ENCODE measurements around the gene TBC1D5.

The TBC1D5 gene

DNA sequence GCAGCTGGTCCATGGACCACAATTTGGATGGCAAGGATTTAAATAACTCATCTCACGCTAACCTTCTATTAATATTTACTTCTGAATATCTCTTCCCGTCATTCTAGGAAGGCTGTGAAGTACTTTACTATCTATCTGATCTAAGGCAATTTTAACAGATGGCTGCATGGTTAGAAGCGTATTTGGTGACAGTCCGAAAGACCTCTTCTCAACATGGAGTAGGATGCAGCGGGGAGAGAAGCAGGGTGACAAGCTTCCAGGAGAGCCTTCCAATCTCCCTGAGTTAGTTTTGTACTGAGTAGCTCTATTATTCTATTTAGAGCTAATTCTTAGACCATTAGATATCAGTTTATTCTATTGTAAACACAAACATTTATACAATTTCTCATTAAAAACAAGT lies 548.3 kb downstream of the TBC1D5 start:
- no peak for TF ChIP-seq POLR2AphosphoS5 (IDR thresholded peaks at IDR 0.05; ENCODE audit: low read depth, low read length)
- no peak for TF ChIP-seq FOXP2 (optimal IDR thresholded peaks at IDR 0.05; ENCODE audit: borderline replicate concordance, extremely low read depth, extremely low read length, insufficient read depth)
- TF ChIP-seq TAF1 (IDR thresholded peaks at IDR 0.05; ENCODE audit: borderline replicate concordance, insufficient read depth, low read length): no peak
- TF ChIP-seq, protein P1, sequence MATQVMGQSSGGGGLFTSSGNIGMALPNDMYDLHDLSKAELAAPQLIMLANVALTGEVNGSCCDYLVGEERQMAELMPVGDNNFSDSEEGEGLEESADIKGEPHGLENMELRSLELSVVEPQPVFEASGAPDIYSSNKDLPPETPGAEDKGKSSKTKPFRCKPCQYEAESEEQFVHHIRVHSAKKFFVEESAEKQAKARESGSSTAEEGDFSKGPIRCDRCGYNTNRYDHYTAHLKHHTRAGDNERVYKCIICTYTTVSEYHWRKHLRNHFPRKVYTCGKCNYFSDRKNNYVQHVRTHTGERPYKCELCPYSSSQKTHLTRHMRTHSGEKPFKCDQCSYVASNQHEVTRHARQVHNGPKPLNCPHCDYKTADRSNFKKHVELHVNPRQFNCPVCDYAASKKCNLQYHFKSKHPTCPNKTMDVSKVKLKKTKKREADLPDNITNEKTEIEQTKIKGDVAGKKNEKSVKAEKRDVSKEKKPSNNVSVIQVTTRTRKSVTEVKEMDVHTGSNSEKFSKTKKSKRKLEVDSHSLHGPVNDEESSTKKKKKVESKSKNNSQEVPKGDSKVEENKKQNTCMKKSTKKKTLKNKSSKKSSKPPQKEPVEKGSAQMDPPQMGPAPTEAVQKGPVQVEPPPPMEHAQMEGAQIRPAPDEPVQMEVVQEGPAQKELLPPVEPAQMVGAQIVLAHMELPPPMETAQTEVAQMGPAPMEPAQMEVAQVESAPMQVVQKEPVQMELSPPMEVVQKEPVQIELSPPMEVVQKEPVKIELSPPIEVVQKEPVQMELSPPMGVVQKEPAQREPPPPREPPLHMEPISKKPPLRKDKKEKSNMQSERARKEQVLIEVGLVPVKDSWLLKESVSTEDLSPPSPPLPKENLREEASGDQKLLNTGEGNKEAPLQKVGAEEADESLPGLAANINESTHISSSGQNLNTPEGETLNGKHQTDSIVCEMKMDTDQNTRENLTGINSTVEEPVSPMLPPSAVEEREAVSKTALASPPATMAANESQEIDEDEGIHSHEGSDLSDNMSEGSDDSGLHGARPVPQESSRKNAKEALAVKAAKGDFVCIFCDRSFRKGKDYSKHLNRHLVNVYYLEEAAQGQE (IDR thresholded peaks at IDR 0.05; ENCODE audit: insufficient read depth in 1 of 2, low read depth in 2 of 2, low read length in 2 of 2): no peak
- TF ChIP-seq SIN3A (IDR thresholded peaks at IDR 0.05; ENCODE audit: borderline replicate concordance, insufficient read depth, low read length): no peak

DNA sequence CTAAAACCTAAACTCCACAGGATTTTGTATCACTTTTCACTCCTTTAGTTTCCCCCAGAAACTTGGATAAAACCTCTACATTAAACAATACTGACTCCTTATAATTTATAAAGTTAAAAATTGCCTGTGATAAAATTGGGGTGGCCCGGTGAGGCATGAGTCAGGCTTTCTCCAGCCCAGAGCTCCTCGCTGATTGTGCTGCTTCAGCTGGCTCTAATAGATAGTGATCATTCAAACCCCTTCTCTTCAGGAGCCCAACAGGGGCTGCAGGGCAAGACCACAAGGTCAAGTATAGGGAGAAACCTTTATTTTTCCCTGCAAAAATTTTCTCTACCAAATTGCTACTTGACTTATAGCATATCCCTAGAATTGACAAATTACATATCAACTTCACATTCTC lies 549.4 kb downstream of the TBC1D5 start:
- TF ChIP-seq, protein P1 (IDR thresholded peaks at IDR 0.05; ENCODE audit: insufficient read depth in 1 of 2, low read depth in 2 of 2, low read length in 2 of 2): no peak
- TF ChIP-seq FOXP2 (optimal IDR thresholded peaks at IDR 0.05; ENCODE audit: borderline replicate concordance, extremely low read depth, extremely low read length, insufficient read depth): no peak
- TF ChIP-seq TAF1 (IDR thresholded peaks at IDR 0.05; ENCODE audit: borderline replicate concordance, insufficient read depth, low read length): no peak
- no peak for TF ChIP-seq POLR2AphosphoS5 (IDR thresholded peaks at IDR 0.05; ENCODE audit: low read depth, low read length)
- TF ChIP-seq SIN3A (IDR thresholded peaks at IDR 0.05; ENCODE audit: borderline replicate concordance, insufficient read depth, low read length): no peak

DNA sequence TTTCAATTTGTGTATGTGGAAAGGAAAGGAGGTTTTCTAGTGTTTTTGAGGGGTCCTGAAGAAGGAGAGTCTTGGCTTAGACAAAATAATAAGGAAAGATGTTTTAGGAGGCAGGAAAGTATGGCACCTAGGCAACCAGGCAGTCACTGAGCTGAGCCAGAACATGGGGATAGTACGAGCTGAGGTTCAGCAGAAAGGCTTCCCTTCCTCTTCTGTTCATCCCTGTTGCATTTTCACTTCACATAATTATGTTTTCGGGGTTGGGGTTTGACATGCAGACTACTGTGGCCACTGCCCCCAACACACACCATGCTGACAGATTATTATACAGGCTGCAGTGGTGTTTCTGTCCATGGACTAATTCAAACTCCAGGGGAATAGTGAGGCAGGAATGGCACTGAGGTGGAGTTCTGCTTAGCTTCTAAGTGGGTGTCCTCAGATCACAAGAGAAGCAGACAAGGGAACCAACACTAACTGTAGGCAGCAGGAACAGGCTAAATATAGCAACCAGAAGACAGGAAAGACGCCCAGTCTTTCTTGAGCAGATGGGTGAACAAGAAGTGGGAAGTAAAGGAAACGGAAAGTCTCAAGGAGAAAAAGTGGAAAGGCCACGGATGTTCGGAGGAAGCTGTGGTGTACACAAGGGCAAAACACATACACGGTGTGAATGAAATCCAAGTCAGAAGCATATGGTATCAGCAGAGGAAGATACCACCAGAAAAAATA lies 551.9 kb downstream of the TBC1D5 start:
- TF ChIP-seq FOXP2 (optimal IDR thresholded peaks at IDR 0.05; ENCODE audit: borderline replicate concordance, extremely low read depth, extremely low read length, insufficient read depth): no peak

DNA sequence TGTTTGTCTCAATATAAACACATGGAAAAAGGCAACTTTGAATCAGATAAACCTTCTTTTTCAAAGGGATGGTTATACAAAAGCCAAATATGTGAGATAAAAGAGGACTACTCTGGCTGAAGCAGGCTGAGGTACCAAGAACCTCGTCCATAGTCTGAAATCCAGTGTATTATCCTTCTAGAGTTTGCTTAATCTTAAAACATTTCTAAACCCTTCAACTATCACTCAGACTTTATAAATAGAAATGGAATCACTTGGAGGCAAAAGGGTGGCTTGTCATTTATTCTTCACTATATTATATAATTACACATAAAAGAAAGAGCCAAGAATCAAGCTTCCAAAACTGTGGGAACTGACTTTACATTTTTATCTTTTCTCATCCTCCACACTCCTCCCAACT lies 554.1 kb downstream of the TBC1D5 start:
- TF ChIP-seq SIN3A (IDR thresholded peaks at IDR 0.05; ENCODE audit: borderline replicate concordance, insufficient read depth, low read length) (no peak), TAF1 (IDR thresholded peaks at IDR 0.05; ENCODE audit: borderline replicate concordance, insufficient read depth, low read length) (no peak)

DNA sequence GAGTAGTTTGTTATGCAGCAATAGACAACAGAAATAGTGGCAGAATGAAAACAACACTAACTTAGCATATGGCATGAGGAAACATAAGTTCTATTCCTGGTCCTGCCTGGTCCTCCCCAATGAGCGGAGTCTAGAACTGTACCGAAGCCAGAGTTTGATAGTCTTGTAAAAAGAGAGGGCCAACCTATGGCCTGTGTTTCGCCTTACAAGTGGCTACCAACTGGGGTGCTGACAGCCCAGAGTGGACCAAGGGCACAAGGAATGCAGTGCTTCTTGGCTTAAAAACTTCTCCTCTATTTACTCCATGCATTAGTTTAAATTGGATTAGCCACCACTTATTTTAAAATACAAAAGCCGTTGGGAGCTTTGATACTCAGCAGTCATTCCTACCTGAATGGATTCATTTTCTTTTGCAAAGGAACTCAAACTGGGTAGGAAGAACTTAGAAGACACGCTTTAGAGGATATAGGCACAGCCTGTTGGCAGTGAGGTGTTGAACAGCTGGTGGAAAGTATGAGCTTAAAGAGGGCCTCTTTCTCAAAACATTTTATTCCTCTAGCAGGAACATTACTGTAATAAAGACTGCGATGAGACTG lies 554.7 kb downstream of the TBC1D5 start:
- no peak for TF ChIP-seq POLR2AphosphoS5 (IDR thresholded peaks at IDR 0.05; ENCODE audit: low read depth, low read length)
- TF ChIP-seq, protein P1 (IDR thresholded peaks at IDR 0.05; ENCODE audit: insufficient read depth in 1 of 2, low read depth in 2 of 2, low read length in 2 of 2): no peak
- TF ChIP-seq TAF1 (IDR thresholded peaks at IDR 0.05; ENCODE audit: borderline replicate concordance, insufficient read depth, low read length): no peak
- TF ChIP-seq SIN3A (IDR thresholded peaks at IDR 0.05; ENCODE audit: borderline replicate concordance, insufficient read depth, low read length): no peak
- TF ChIP-seq FOXP2 (optimal IDR thresholded peaks at IDR 0.05; ENCODE audit: borderline replicate concordance, extremely low read depth, extremely low read length, insufficient read depth): no peak

DNA sequence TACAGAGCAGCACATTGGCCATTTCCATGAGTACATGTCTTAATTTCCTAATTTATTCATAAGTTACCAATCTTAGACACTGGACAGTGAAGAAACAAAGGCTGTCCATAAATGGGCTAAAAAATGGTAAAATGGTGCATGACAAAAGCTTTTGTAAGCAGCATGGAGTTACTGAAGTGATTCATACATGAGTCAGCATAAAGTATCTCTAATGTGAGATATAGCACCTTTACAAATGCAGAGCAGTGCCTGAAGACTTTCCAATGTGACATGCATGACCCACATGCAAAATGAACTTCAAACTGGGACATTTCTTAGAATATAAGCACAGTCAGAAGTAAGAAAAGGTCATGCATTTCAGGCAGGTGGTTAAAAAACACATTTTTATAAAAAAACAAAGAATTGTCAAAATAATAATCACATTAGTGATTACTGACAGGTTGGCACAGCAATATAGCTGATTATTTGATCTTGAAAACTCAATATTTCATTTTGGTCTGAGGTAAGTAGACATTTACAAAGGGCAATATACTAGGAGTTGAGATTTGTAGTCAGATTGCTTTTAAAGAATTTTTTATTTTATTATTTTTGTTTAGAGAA lies 558.4 kb downstream of the TBC1D5 start:
- TF ChIP-seq SIN3A (IDR thresholded peaks at IDR 0.05; ENCODE audit: borderline replicate concordance, insufficient read depth, low read length): no peak
- TF ChIP-seq FOXP2 (optimal IDR thresholded peaks at IDR 0.05; ENCODE audit: borderline replicate concordance, extremely low read depth, extremely low read length, insufficient read depth): no peak
- TF ChIP-seq, protein P1 (IDR thresholded peaks at IDR 0.05; ENCODE audit: insufficient read depth in 1 of 2, low read depth in 2 of 2, low read length in 2 of 2): no peak
- no peak for TF ChIP-seq TAF1 (IDR thresholded peaks at IDR 0.05; ENCODE audit: borderline replicate concordance, insufficient read depth, low read length)
- TF ChIP-seq POLR2AphosphoS5 (IDR thresholded peaks at IDR 0.05; ENCODE audit: low read depth, low read length): no peak

Measured in PFSK-1 (cell line).